Vagina (tissue), 2 donors: ENCODE measurements around the gene ODAD2. TPM values are rescaled to one million over a fixed set of nuclear protein-coding genes. Genes with fewer than 3 reads are reported as not detected.

Experiments
- DNase-seq, 2 donors: peaks; one replicate each; pipeline ENCODE4 v3.0.0-alpha.2; 2017; ENCODE audit errors: extremely low spot score in 2 of 2
- H3K27ac ChIP-seq: fragments of 200-600 bp; sonication (generic); one replicate; pipeline ENCODE4 v1.5.1; 2019
- H3K27me3 ChIP-seq: fragments of 200-600 bp; sonication (generic); one replicate; pipeline ENCODE4 v1.5.1; 2019
- H3K36me3 ChIP-seq, 2 donors: fragments of 200-600 bp; sonication (generic); one replicate each; pipeline ENCODE4 v1.5.1; 2017 to 2019
- H3K4me1 ChIP-seq: fragments of 200-600 bp; sonication (generic); one replicate; pipeline ENCODE4 v1.5.1; 2019
- H3K4me3 ChIP-seq, 2 donors: fragments of 200-600 bp; sonication (generic); 1 replicate in 1 of 2; 2 replicates in 1 of 2; pipeline ENCODE4 v1.5.1; 2016 to 2019
- H3K9me3 ChIP-seq: fragments of 200-600 bp; sonication (generic); one replicate; pipeline ENCODE4 v1.5.1; 2019
- CTCF ChIP-seq, 3 experiments: fragments of 450-650 bp in 2 of 3; fragments of 200-600 bp in 1 of 3; sonication (generic) in 1 of 3; IDR thresholded peaks; one replicate each; pipeline ENCODE4 v1.5.1; 2017 to 2019; ENCODE audit warnings: antibody characterized with exemption in 3 of 3, mild to moderate bottlenecking in 2 of 3, moderate library complexity in 2 of 3
- POLR2A ChIP-seq, 2 donors: fragments of 450-650 bp; IDR thresholded peaks; one replicate each; pipeline ENCODE4 v1.6.1; 2017; ENCODE audit warnings: antibody characterized with exemption in 2 of 2, mild to moderate bottlenecking in 2 of 2, moderate library complexity in 2 of 2
- POLR2AphosphoS5 ChIP-seq, 2 donors: sonication (generic); formaldehyde crosslinking; IDR thresholded peaks; one replicate each; pipeline ENCODE4 v1.9.0; 2017; ENCODE audit warnings: antibody characterized with exemption in 2 of 2, mild to moderate bottlenecking in 2 of 2, low read depth in 1 of 2; ENCODE audit not compliant: insufficient read depth in 1 of 2
- intact Hi-C: fragments of 100-400 bp; cut with DNase I; formaldehyde crosslinking; loops from one replicate; pipeline ENCODE4 v1.15.1; 2023
- total RNA-seq: library from RNA; depleted of rRNA; stranded (reverse); fragments of >200 nt; gene quantifications from one replicate; pipeline ENCODE4 v1.2.3, GENCODE V29; 2016

Gene ODAD2
- total RNA-seq, 1 donor from 2014 or later = 0.25 TPM

DNA sequence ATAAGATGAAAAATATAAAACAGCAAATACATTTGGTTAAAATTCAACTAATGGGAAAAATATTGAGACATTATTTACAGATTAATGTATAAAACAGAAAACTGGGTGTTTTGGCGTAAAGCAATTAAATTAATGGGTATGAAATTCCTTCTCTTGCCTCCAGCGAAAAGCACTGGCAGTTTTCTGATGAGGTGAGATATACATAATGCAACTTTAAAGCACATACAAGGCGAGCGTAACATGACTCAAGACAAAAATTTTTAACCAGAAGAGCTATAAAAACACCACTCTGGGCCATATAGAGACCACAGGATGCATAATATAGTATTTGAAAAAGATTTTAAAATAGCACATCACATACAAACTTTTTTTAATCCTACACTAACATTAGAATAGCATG lies 120.6 kb downstream of the ODAD2 start:
- DNase-seq = no peak
- intact Hi-C loops = no loop called here
- no peak overlapping the region for H3K27ac ChIP-seq

DNA sequence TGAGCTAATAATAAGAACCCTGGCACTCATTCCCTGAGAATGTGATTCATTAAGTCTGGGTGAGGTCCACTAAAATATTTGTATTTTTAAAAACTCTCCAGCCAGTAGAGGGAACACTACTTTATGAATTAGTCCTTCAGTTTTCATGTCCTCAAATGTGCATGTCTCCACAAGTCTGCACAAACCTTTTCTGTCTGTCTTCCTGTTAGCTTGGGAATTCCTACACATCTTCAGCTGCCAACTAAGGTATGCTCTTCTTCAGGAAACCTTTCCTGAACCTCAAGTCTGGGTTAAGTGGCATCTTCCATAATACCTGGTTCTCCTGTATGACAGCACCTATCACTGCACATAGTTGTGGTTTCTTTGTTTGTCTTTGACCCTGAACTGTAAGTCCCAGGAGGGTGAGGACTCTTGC lies 133.7 kb downstream of the ODAD2 start:
- no peak overlapping the region for H3K27ac ChIP-seq
- no peaks in the 10 kb centered on the region for H3K36me3 ChIP-seq
- intact Hi-C loops = no loop called here
- H3K4me1 ChIP-seq = no peaks in the 10 kb centered on the region
- no peaks in the 10 kb centered on the region for H3K27me3 ChIP-seq
- DNase-seq = no peak
- H3K9me3 ChIP-seq = no peaks in the 10 kb centered on the region
- no peak overlapping the region for H3K4me3 ChIP-seq
- TF ChIP-seq CTCF (IDR thresholded peaks at IDR 0.05) = no peak
- no peak for TF ChIP-seq POLR2AphosphoS5 (IDR thresholded peaks at IDR 0.05; ENCODE audit: insufficient read depth in 1 of 2, low read depth in 1 of 2)
- no peak for TF ChIP-seq POLR2A (IDR thresholded peaks at IDR 0.05)

More for the DNA sequence above, 120.6 kb downstream of the ODAD2 start:
- no peaks in the 10 kb centered on the region for H3K36me3 ChIP-seq
- H3K27me3 ChIP-seq = no peaks in the 10 kb centered on the region
- no peak overlapping the region for H3K4me3 ChIP-seq
- TF ChIP-seq CTCF (IDR thresholded peaks at IDR 0.05) = no peak
- no peaks in the 10 kb centered on the region for H3K9me3 ChIP-seq
- no peaks in the 10 kb centered on the region for H3K4me1 ChIP-seq

DNA sequence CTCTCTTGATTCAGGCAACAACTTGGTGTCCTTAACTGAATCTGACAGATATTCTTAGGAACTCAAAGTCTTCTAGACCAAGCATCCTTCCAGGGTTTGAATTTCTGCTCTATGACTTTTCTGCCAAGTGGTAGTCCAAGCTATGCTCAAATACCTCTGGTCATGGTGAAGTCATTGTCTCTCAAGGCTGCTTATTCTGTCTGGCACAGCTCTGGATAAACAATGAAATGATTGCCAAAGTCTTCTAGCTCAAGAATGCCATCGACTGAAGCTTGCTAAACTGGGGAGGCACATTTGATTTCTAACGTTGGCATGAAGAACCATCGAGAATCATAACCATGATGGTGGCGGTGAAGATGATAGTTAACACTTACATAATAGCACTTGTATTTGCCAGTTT lies 137.1 kb downstream of the ODAD2 start:
- H3K36me3 ChIP-seq = no peaks in the 10 kb centered on the region

GRCh38 chr10:27857616-27858015 lies 141.3 kb downstream of the ODAD2 start:
- H3K27me3 ChIP-seq = no peaks in the 10 kb centered on the region
- TF ChIP-seq POLR2A (IDR thresholded peaks at IDR 0.05) (no peak), POLR2AphosphoS5 (IDR thresholded peaks at IDR 0.05; ENCODE audit: insufficient read depth in 1 of 2, low read depth in 1 of 2) (no peak), CTCF (IDR thresholded peaks at IDR 0.05) (no peak)
- no peaks in the 10 kb centered on the region for H3K9me3 ChIP-seq
- no peaks in the 10 kb centered on the region for H3K36me3 ChIP-seq
- no peak for DNase-seq
- no peak overlapping the region for H3K4me3 ChIP-seq
- H3K4me1 ChIP-seq = no peaks in the 10 kb centered on the region
- H3K27ac ChIP-seq = no peak overlapping the region
- intact Hi-C loops = no loop called here

More for the DNA sequence above, 137.1 kb downstream of the ODAD2 start:
- Histone ChIP-seq H3K4me1 (no peaks in the 10 kb centered on the region), H3K9me3 (no peaks in the 10 kb centered on the region), H3K27ac (no peak overlapping the region), H3K27me3 (no peaks in the 10 kb centered on the region), H3K4me3 (no peak overlapping the region)
- no peak for DNase-seq
- no peak for TF ChIP-seq POLR2AphosphoS5 (IDR thresholded peaks at IDR 0.05; ENCODE audit: insufficient read depth in 1 of 2, low read depth in 1 of 2)
- no peak for TF ChIP-seq CTCF (IDR thresholded peaks at IDR 0.05)
- TF ChIP-seq POLR2A (IDR thresholded peaks at IDR 0.05) = no peak
- intact Hi-C loops = no loop called here

- H3K27ac ChIP-seq = no peak overlapping the region
- H3K36me3 ChIP-seq = no peaks in the 10 kb centered on the region
- no peak for TF ChIP-seq POLR2A (IDR thresholded peaks at IDR 0.05)
- TF ChIP-seq CTCF (IDR thresholded peaks at IDR 0.05) = no peak
- no peak for DNase-seq
- intact Hi-C loops = no loop called here
- H3K4me1 ChIP-seq = no peaks in the 10 kb centered on the region
- no peak overlapping the region for H3K4me3 ChIP-seq
- H3K9me3 ChIP-seq = peaks cover 3% of the 10 kb centered on the region
- H3K27me3 ChIP-seq = no peaks in the 10 kb centered on the region
Measured at GRCh38 chr10:27844223-27844622, 154.7 kb downstream of the ODAD2 start.
